ENCODE data around the gene CCDC59. TPM values are rescaled to one million over a fixed set of nuclear protein-coding genes. Genes with fewer than 3 reads are reported as not detected.
A peak's percentile ranks its signal among the peaks of the same experiment; 100 is the strongest.

Gene CCDC59
- total RNA-seq, 3 donors from 2014 or later: 23.3 to 34.2 (median 23.5) TPM

GRCh38 chr12:82383930-82384552 is 25.9 kb upstream of the CCDC59 start:
- H3K36me3 ChIP-seq (ENCODE audit: low read depth): no peaks in the 10 kb centered on the region
- no peak overlapping the region for H3K4me3 ChIP-seq
- intact Hi-C loops (cut with DNase I, micrococcal nuclease): no loop called here
- no peaks in the 10 kb centered on the region for H3K9me3 ChIP-seq
- TF ChIP-seq, protein P1, sequence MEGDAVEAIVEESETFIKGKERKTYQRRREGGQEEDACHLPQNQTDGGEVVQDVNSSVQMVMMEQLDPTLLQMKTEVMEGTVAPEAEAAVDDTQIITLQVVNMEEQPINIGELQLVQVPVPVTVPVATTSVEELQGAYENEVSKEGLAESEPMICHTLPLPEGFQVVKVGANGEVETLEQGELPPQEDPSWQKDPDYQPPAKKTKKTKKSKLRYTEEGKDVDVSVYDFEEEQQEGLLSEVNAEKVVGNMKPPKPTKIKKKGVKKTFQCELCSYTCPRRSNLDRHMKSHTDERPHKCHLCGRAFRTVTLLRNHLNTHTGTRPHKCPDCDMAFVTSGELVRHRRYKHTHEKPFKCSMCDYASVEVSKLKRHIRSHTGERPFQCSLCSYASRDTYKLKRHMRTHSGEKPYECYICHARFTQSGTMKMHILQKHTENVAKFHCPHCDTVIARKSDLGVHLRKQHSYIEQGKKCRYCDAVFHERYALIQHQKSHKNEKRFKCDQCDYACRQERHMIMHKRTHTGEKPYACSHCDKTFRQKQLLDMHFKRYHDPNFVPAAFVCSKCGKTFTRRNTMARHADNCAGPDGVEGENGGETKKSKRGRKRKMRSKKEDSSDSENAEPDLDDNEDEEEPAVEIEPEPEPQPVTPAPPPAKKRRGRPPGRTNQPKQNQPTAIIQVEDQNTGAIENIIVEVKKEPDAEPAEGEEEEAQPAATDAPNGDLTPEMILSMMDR (IDR thresholded peaks at IDR 0.05): no peak
- DNase-seq (peak in 1 of 3 donors; percentile 9), ATAC-seq (no peak)
- no peaks in the 10 kb centered on the region for H3K4me1 ChIP-seq (ENCODE audit: low read depth)

GRCh38 chr12:82378997-82379396 is 20.8 kb upstream of the CCDC59 start:
- DNase-seq (no peak), ATAC-seq (no peak)
- no peak overlapping the region for H3K4me3 ChIP-seq
- no peaks in the 10 kb centered on the region for H3K36me3 ChIP-seq (ENCODE audit: low read depth)
- H3K9me3 ChIP-seq: peaks cover 11% of the 10 kb centered on the region
- TF ChIP-seq, protein P1 (IDR thresholded peaks at IDR 0.05): no peak
- H3K4me1 ChIP-seq (ENCODE audit: low read depth): no peaks in the 10 kb centered on the region
- intact Hi-C loops (cut with DNase I, micrococcal nuclease): no loop called here

- DNase-seq (no peak), ATAC-seq (no peak)
- Histone ChIP-seq H3K4me3 (no peak overlapping the region), H3K36me3 (ENCODE audit: low read depth) (no peaks in the 10 kb centered on the region), H3K4me1 (ENCODE audit: low read depth) (no peaks in the 10 kb centered on the region), H3K9me3 (peaks cover 14% of the 10 kb centered on the region)
- TF ChIP-seq, protein P1 (IDR thresholded peaks at IDR 0.05): no peak
- intact Hi-C loops (cut with DNase I, micrococcal nuclease): no loop called here
Measured at GRCh38 chr12:82375201-82375600, 17.0 kb upstream of the CCDC59 start.

GRCh38 chr12:82366197-82366596 is 8.0 kb upstream of the CCDC59 start:
- no peak for ATAC-seq
- Histone ChIP-seq H3K36me3 (ENCODE audit: low read depth) (no peaks in the 10 kb centered on the region), H3K4me1 (ENCODE audit: low read depth) (no peaks in the 10 kb centered on the region), H3K4me3 (no peak overlapping the region), H3K9me3 (no peaks in the 10 kb centered on the region)
- TF ChIP-seq, protein P1 (IDR thresholded peaks at IDR 0.05): no peak
- DNase-seq: no peak
- intact Hi-C loops (cut with DNase I, micrococcal nuclease): no loop called here

DNA sequence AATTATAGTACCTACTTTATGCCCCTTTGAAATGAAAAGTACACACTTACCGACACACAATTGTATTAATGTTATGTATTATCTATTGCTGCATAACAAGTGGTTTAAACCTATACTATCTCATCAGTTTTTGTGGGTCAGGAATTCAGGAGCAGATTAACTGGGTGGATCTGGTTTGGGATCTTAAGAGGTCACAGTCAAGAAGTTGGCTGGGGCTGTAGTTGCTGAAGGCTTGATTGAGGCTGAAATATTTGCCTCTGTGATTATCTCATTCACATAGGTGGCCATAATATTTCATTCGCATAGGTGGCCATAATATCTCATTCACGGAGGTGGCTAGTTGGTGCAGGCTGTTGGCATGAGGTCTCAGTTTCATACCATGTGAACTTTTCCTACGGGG is 5.8 kb upstream of the CCDC59 start:
- Histone ChIP-seq H3K9me3 (no peaks in the 10 kb centered on the region), H3K4me3 (no peak overlapping the region), H3K36me3 (ENCODE audit: low read depth) (no peaks in the 10 kb centered on the region), H3K4me1 (ENCODE audit: low read depth) (peaks cover 9% of the 10 kb centered on the region)
- ATAC-seq: no peak
- intact Hi-C loops (cut with DNase I, micrococcal nuclease): no loop called here
- no peak for DNase-seq
- TF ChIP-seq, protein P1 (IDR thresholded peaks at IDR 0.05): no peak

Data from mucosa of descending colon (tissue), 3 donors.